H1 (cell line): Measurements from ENCODE around the gene RBP5.

Source experiments
- BACH1 ChIP-seq: IDR thresholded peaks from 2 replicates; pipeline ENCODE4 v1.6.1; 2012; ENCODE audit warnings: low read length, improper control_type of control experiment
- CBX8 ChIP-seq: fragments of 300-800, 300-1000 bp; sonication (generic); IDR thresholded peaks from 2 replicates; pipeline ENCODE4 v1.7.1; 2016; ENCODE audit warnings: low read depth, low read length, borderline replicate concordance
- CTCF ChIP-seq, 3 experiments: IDR thresholded peaks; 1 replicate in 2 of 3; 2 replicates in 1 of 3; pipeline versions ENCODE4 v1.5.1 to v1.6.1; 2011; ENCODE audit warnings: low read length in 3 of 3, mild to moderate bottlenecking in 3 of 3, inconsistent platforms in 2 of 3, low read depth in 1 of 3, moderate library complexity in 1 of 3; ENCODE audit not compliant: insufficient read depth in 1 of 3; ENCODE audit errors: control extremely low read depth in 1 of 3
- E2F6 ChIP-seq: IDR thresholded peaks from 2 replicates; pipeline ENCODE4 v1.6.1; 2012; ENCODE audit warnings: inconsistent platforms
- EGR1 ChIP-seq: IDR thresholded peaks from 2 replicates; pipeline ENCODE4 v1.6.1; 2011; ENCODE audit warnings: low read depth, low read length, borderline replicate concordance
- SIX5 ChIP-seq: IDR thresholded peaks from 2 replicates; pipeline ENCODE4 v1.6.1; 2011; ENCODE audit warnings: mild to moderate bottlenecking, low read depth, low read length

- TF ChIP-seq CTCF (IDR thresholded peaks at IDR 0.05; ENCODE audit: control extremely low read depth in 1 of 3, insufficient read depth in 1 of 3, low read depth in 1 of 3, low read length in 3 of 3), result no peak
- TF ChIP-seq EGR1, result no peak
- no peak for TF ChIP-seq CBX8
- TF ChIP-seq BACH1, result no peak
- TF ChIP-seq SIX5, result no peak
- no peak for TF ChIP-seq E2F6
Observed at GRCh38 chr12:7100239-7100638, 28.4 kb downstream of the RBP5 start.
